ENCODE measurements around the gene BNIP2. TPM values are rescaled to one million over a fixed set of nuclear protein-coding genes. Genes with fewer than 3 reads are reported as not detected.

BNIP2 gene
- total RNA-seq, 2 donors from 2014 or later: 65.1 to 68.3 TPM

GRCh38 chr15:59609730-59610712 is 79.1 kb downstream of the BNIP2 start:
- no peak overlapping the region for H3K27ac Mint-ChIP-seq
- H3K4me1 Mint-ChIP-seq (ENCODE audit: low read depth): peaks cover 4% of the 10 kb centered on the region
- H3K27me3 Mint-ChIP-seq (ENCODE audit: low read depth): peaks cover 28% of the 10 kb centered on the region

More at GRCh38 chr15:59609730-59610712, 79.1 kb downstream of the BNIP2 start:
- ATAC-seq (replicated peaks in 1 of 2) (no peak), DNase-seq (no peak)
- no peak overlapping the region for H3K4me3 Mint-ChIP-seq
- H3K9me3 Mint-ChIP-seq: peaks cover 3% of the 10 kb centered on the region in 2 donors
- H3K36me3 Mint-ChIP-seq (ENCODE audit: insufficient read depth in 2 of 2): peaks cover 0 to 4% of the 10 kb centered on the region in 2 donors

Other genes starting within 250 kb of the BNIP2 start
- not detected for gene GCNT3, start 77.5 kb downstream of the BNIP2 start, total RNA-seq
- 100 to 1,000 TPM; 118 to 132 TPM for gene GTF2A2, start 31.8 kb downstream of the BNIP2 start, total RNA-seq

Data from activated T-cell treated with anti-CD3 and anti-CD28 coated beads, Interleukin-2, amount 50 U/mL, for 72 hours (primary cell).